Breast epithelium (tissue), 4 donors: ENCODE results near the gene KCTD11. TPM values are rescaled to one million over a fixed set of nuclear protein-coding genes. Genes with fewer than 3 reads are reported as not detected.
"Not testable (repeated sequence)": the region's sequence is repeated elsewhere in the genome, so short reads cannot be mapped to it uniquely, and the experiment has no call there.

Experiments
- DNase-seq, 2 donors: peaks; one replicate each; pipeline ENCODE4 v3.0.0-alpha.2; 2019; ENCODE audit warnings: low spot score in 2 of 2
- H3K27ac ChIP-seq, 2 donors: fragments of 200-600 bp; sonication (generic) in 1 of 2; one replicate each; pipeline ENCODE4 v1.5.1; 2016 to 2019; ENCODE audit warnings: mild to moderate bottlenecking in 1 of 2
- H3K27me3 ChIP-seq, 2 donors: fragments of 200-600 bp; sonication (generic) in 1 of 2; one replicate each; pipeline versions ENCODE4 v1.5.1 to v1.6.0; 2017 to 2019; ENCODE audit warnings: control low read depth in 1 of 2, mild to moderate bottlenecking in 1 of 2
- H3K36me3 ChIP-seq: fragments of 200-600 bp; one replicate; pipeline ENCODE4 v1.5.1; 2019
- H3K4me1 ChIP-seq, 2 donors: fragments of 200-600 bp; sonication (generic); one replicate each; pipeline ENCODE4 v1.5.1; 2016 to 2019; ENCODE audit warnings: control low read depth in 1 of 2
- H3K4me3 ChIP-seq, 3 donors: fragments of 200-600 bp; sonication (generic); 1 replicate in 2 of 3; 2 replicates in 1 of 3; pipeline ENCODE4 v1.5.1; 2016 to 2019; ENCODE audit warnings: mild to moderate bottlenecking in 3 of 3, moderate library complexity in 2 of 3
- H3K9me3 ChIP-seq, 2 donors: fragments of 200-600 bp; sonication (generic) in 1 of 2; one replicate each; pipeline ENCODE4 v1.5.1; 2016 to 2019; ENCODE audit warnings: control low read depth in 1 of 2
- CTCF ChIP-seq, 3 donors: fragments of 450-650 bp; IDR thresholded peaks; one replicate each; pipeline ENCODE4 v1.5.1; 2016 to 2017; ENCODE audit warnings: antibody characterized with exemption in 3 of 3, mild to moderate bottlenecking in 3 of 3, moderate library complexity in 3 of 3
- POLR2A ChIP-seq: fragments of 450-650 bp; IDR thresholded peaks from one replicate; pipeline ENCODE4 v1.6.1; 2016; ENCODE audit warnings: antibody characterized with exemption, mild to moderate bottlenecking, moderate library complexity
- POLR2AphosphoS5 ChIP-seq, 3 donors: sonication (generic); formaldehyde crosslinking; IDR thresholded peaks; one replicate each; pipeline ENCODE4 v1.6.1; 2017; ENCODE audit warnings: antibody characterized with exemption in 3 of 3
- intact Hi-C: fragments of 100-400 bp; cut with DNase I; formaldehyde crosslinking; loops from one replicate; pipeline ENCODE4 v1.15.1; 2023; ENCODE audit warnings: low total_unique reads
- total RNA-seq, 3 donors: library from RNA; depleted of rRNA; stranded (reverse); fragments of >200 nt; gene quantifications; one replicate each; pipeline ENCODE4 v1.1.0, GENCODE V29; 2016

Gene KCTD11
- total RNA-seq, 3 donors from 2014 or later, result 9.1 to 11.5 (median 11.0) TPM

GRCh38 chr17:7330638-7331015, 21.3 kb upstream of the KCTD11 start:
- Histone ChIP-seq H3K4me1 (no peaks in the 10 kb centered on the region), H3K27ac (peak overlapping the region; percentile 94 to 96), H3K27me3 (peaks cover 0 to 9% of the 10 kb centered on the region in 2 donors), H3K4me3 (peak overlapping the region; percentile 77 to 90 (median 86)), H3K36me3 (no peaks in the 10 kb centered on the region), H3K9me3 (no peaks in the 10 kb centered on the region)
- intact Hi-C loops, result no loop called here
- no peak for DNase-seq
- TF ChIP-seq POLR2AphosphoS5 (IDR thresholded peaks at IDR 0.05), result no peak

GRCh38 chr17:7332111-7332510, 19.9 kb upstream of the KCTD11 start:
- intact Hi-C loops, result no loop called here
- DNase-seq, result no peak
- H3K27ac ChIP-seq, result no peak overlapping the region
- H3K4me1 ChIP-seq, result no peaks in the 10 kb centered on the region
- H3K9me3 ChIP-seq, result no peaks in the 10 kb centered on the region
- TF ChIP-seq POLR2AphosphoS5 (IDR thresholded peaks at IDR 0.05) (no peak), POLR2A (no peak), CTCF (IDR thresholded peaks at IDR 0.05) (no peak)
- H3K4me3 ChIP-seq, result no peak overlapping the region
- H3K27me3 ChIP-seq, result peaks cover 0 to 11% of the 10 kb centered on the region in 2 donors
- no peaks in the 10 kb centered on the region for H3K36me3 ChIP-seq

- peaks cover 0 to 11% of the 10 kb centered on the region in 2 donors for H3K27me3 ChIP-seq
- intact Hi-C loops, H3K36me3 ChIP-seq, DNase-seq, H3K27ac ChIP-seq, H3K9me3 ChIP-seq, H3K4me1 ChIP-seq, H3K4me3 ChIP-seq: not testable (repeated sequence)
These were observed 19.3 kb upstream of the KCTD11 start for GRCh38 chr17:7332600-7333069.

DNA sequence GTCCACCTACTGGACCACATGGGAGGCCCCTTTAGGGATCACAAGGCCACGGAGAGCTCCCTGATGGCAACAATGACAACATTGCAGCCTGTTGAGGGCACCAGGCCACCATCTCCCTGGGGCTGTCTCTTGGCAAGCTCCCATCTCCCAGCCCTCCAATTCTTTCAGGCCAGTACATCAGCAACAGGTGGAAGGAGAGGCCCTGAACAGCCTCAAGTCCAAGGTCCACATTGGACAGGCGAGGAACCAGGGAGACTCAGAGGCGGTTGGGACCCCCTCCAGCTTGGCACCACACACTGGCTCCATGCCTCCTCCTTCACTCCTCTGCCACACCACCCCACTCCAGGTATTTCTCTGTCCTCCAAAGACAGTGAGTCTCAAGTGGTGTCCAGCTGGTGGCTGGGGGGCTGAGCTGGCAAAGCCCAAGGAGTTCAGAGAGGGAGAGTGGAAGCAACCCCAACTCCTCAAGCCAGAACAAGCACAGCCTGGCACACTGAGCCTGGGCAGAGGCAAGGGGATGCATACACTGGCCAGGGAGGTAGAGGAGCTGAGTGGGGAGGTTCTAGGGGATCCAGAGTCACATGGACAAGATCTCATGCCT, 16.9 kb upstream of the KCTD11 start:
- Histone ChIP-seq H3K36me3 (no peaks in the 10 kb centered on the region), H3K9me3 (no peaks in the 10 kb centered on the region), H3K4me1 (no peaks in the 10 kb centered on the region), H3K27me3 (peaks cover 0 to 19% of the 10 kb centered on the region in 2 donors), H3K4me3 (no peak overlapping the region), H3K27ac (no peak overlapping the region)
- TF ChIP-seq CTCF (IDR thresholded peaks at IDR 0.05), result no peak
- no peak for TF ChIP-seq POLR2A
- TF ChIP-seq POLR2AphosphoS5 (IDR thresholded peaks at IDR 0.05), result no peak
- intact Hi-C loops, result no loop called here
- DNase-seq, result no peak

DNA sequence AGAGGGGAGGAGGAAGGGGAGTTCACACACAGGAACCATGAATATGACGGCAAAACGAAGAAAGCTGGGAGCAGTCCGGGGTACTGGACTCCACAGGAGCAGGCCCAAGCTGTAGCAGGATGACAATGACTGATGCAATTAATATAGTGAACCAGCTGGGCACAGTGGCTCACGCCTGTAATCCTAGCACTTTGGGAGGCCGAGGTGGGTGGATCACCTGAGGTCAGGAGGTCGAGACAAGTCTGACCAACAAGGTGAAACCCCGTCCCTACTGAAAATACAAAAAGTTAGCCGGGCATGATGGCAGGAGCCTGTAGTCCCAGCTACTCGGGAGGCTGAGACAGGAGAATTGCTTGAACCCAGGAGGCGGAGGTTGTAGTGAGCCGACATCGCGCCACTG, 16.2 kb upstream of the KCTD11 start:
- H3K4me3 ChIP-seq, H3K9me3 ChIP-seq, intact Hi-C loops, H3K27ac ChIP-seq, H3K36me3 ChIP-seq, DNase-seq, H3K4me1 ChIP-seq: not testable (repeated sequence)
- peaks cover 0 to 20% of the 10 kb centered on the region in 2 donors for H3K27me3 ChIP-seq

GRCh38 chr17:7336240-7337175, 15.5 kb upstream of the KCTD11 start, which contains the start of gene ACAP1:
ACAP1 (plus strand) TSS chr17:7336529; CDS start chr17:7336735, 206 bp downstream.
- H3K27me3 ChIP-seq, result peaks cover 0 to 28% of the 10 kb centered on the region in 2 donors
- DNase-seq, result no peak
- no peak within 1 kb of the TSS for H3K27ac ChIP-seq
- intact Hi-C loops, result no loop called here
- no peaks in the 10 kb centered on the region for H3K4me1 ChIP-seq
- no peaks in the 10 kb centered on the region for H3K9me3 ChIP-seq
- H3K36me3 ChIP-seq, result no peaks in the 10 kb centered on the region
- TF ChIP-seq POLR2AphosphoS5 (IDR thresholded peaks at IDR 0.05), result no peak
- TF ChIP-seq POLR2A, result no peak
- no peak for TF ChIP-seq CTCF (IDR thresholded peaks at IDR 0.05)
- H3K4me3 ChIP-seq, result peak within 1 kb of the TSS; percentile 3 to 26 (median 7)

- H3K27me3 ChIP-seq, result peaks cover 5 to 38% of the 10 kb centered on the region in 2 donors
- DNase-seq, H3K27ac ChIP-seq, H3K9me3 ChIP-seq, H3K4me1 ChIP-seq, H3K36me3 ChIP-seq, H3K4me3 ChIP-seq, intact Hi-C loops: not testable (repeated sequence)
These were observed 14.4 kb upstream of the KCTD11 start for GRCh38 chr17:7337600-7337999.
